DND-41 (cell line): ENCODE data around the gene KCNG2.

Experiments used
- CTCF ChIP-seq: IDR thresholded peaks from 2 replicates; pipeline ENCODE4 v1.5.1; 2012; ENCODE audit warnings: borderline replicate concordance, low read length, moderate library complexity, mild to moderate bottlenecking; ENCODE audit not compliant: poor library complexity, severe bottlenecking; ENCODE audit errors: extremely low read depth
- EZH2 ChIP-seq: IDR thresholded peaks from 3 replicates; pipeline ENCODE4 v1.6.1; 2012; ENCODE audit warnings: borderline replicate concordance, low read depth, mild to moderate bottlenecking, moderate library complexity, low read length, inconsistent platforms; ENCODE audit not compliant: severe bottlenecking

- no peak for TF ChIP-seq CTCF
- no peak for TF ChIP-seq EZH2
These were observed 120.9 kb downstream of the KCNG2 start for GRCh38 chr18:79918615-79919011.
